Liver (tissue), 3 donors: ENCODE measurements around the gene PHF23.

Experiments used
- EGR1 ChIP-seq, 2 donors: IDR thresholded peaks; 2 replicates each; pipeline ENCODE4 v1.6.1; 2016 to 2018; ENCODE audit warnings: antibody characterized with exemption in 2 of 2, low read depth in 2 of 2
- RAD21 ChIP-seq, 2 donors: IDR thresholded peaks; 2 replicates each; pipeline ENCODE4 v1.6.1; 2016; ENCODE audit warnings: antibody characterized with exemption in 2 of 2, mild to moderate bottlenecking in 2 of 2
- SP1 ChIP-seq: IDR thresholded peaks from 2 replicates; pipeline ENCODE4 v1.6.1; 2018; ENCODE audit warnings: antibody characterized with exemption, mild to moderate bottlenecking
- TAF1 ChIP-seq: conservative IDR thresholded peaks from 2 replicates; pipeline ENCODE4 v1.6.1; 2016; ENCODE audit warnings: antibody characterized with exemption, mild to moderate bottlenecking
- TF ChIP-seq, protein P1 (sequence below): fragments of 150-350 bp; IDR thresholded peaks from 2 replicates; pipeline ENCODE4 v1.5.1; 2017; ENCODE audit warnings: improper control_type of control experiment, low read depth, low read length; ENCODE audit not compliant: missing input control
- TF ChIP-seq, protein P2 (sequence below): IDR thresholded peaks from 2 replicates; pipeline ENCODE4 v1.6.1; 2016; ENCODE audit warnings: antibody characterized with exemption
- TF ChIP-seq, protein P3 (sequence below): IDR thresholded peaks from 2 replicates; pipeline ENCODE4 v1.6.1; 2016; ENCODE audit warnings: antibody characterized with exemption, mild to moderate bottlenecking
- donor health status: healthy.
- donor health status: healthy.

DNA sequence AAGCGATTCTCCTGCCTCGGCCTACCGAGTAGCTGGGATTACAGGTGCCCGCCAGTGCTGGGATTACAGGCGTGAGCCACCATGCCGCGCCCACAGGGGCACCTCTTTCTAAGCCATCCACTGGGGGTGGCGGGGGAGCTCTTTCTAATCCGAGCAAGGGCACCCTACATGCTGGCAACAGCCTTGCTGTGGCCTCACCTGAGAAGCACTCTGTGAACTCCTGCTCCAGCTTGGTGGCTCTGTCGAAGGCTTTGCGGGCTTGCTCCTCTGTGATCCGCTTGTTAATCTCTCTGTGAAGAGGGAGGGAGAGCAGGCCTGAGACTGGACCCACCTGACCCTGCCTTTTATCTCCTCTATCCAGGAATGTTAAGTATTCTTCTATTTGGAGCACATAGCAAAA lies 48.2 kb downstream of the PHF23 start:
- TF ChIP-seq, protein P1, sequence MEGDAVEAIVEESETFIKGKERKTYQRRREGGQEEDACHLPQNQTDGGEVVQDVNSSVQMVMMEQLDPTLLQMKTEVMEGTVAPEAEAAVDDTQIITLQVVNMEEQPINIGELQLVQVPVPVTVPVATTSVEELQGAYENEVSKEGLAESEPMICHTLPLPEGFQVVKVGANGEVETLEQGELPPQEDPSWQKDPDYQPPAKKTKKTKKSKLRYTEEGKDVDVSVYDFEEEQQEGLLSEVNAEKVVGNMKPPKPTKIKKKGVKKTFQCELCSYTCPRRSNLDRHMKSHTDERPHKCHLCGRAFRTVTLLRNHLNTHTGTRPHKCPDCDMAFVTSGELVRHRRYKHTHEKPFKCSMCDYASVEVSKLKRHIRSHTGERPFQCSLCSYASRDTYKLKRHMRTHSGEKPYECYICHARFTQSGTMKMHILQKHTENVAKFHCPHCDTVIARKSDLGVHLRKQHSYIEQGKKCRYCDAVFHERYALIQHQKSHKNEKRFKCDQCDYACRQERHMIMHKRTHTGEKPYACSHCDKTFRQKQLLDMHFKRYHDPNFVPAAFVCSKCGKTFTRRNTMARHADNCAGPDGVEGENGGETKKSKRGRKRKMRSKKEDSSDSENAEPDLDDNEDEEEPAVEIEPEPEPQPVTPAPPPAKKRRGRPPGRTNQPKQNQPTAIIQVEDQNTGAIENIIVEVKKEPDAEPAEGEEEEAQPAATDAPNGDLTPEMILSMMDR = no peak
- TF ChIP-seq SP1 = no peak
- no peak for TF ChIP-seq RAD21 (IDR thresholded peaks at IDR 0.05)
- no peak for TF ChIP-seq EGR1 (IDR thresholded peaks at IDR 0.05; ENCODE audit: low read depth in 2 of 2)
- TF ChIP-seq, protein P2, sequence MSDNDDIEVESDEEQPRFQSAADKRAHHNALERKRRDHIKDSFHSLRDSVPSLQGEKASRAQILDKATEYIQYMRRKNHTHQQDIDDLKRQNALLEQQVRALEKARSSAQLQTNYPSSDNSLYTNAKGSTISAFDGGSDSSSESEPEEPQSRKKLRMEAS = no peak
- TF ChIP-seq, protein P3, sequence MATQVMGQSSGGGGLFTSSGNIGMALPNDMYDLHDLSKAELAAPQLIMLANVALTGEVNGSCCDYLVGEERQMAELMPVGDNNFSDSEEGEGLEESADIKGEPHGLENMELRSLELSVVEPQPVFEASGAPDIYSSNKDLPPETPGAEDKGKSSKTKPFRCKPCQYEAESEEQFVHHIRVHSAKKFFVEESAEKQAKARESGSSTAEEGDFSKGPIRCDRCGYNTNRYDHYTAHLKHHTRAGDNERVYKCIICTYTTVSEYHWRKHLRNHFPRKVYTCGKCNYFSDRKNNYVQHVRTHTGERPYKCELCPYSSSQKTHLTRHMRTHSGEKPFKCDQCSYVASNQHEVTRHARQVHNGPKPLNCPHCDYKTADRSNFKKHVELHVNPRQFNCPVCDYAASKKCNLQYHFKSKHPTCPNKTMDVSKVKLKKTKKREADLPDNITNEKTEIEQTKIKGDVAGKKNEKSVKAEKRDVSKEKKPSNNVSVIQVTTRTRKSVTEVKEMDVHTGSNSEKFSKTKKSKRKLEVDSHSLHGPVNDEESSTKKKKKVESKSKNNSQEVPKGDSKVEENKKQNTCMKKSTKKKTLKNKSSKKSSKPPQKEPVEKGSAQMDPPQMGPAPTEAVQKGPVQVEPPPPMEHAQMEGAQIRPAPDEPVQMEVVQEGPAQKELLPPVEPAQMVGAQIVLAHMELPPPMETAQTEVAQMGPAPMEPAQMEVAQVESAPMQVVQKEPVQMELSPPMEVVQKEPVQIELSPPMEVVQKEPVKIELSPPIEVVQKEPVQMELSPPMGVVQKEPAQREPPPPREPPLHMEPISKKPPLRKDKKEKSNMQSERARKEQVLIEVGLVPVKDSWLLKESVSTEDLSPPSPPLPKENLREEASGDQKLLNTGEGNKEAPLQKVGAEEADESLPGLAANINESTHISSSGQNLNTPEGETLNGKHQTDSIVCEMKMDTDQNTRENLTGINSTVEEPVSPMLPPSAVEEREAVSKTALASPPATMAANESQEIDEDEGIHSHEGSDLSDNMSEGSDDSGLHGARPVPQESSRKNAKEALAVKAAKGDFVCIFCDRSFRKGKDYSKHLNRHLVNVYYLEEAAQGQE = no peak
- no peak for TF ChIP-seq TAF1
